Measurements from ENCODE around the gene ARMC9.

DNA sequence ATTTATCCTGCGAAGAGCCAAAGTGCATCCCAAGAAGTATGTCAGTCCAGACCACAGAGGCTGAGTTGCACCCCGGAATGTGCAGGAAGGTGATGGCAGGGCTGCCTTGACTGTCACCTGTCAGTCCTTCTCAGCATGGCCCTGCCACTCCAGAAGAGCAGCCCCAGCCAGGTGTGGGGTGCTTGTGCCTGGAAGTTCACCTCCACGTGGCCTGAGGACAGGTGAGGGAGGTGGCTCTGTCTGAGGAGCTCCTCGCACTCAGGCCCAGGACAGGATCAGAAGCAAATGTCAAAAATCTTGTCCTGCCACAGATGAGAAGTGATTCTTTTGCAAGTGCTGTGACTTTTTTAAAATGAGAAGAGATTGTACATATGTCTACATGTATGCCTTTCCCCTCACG lies 165.6 kb downstream of the ARMC9 start:
- no peak for TF ChIP-seq POLR2A (IDR thresholded peaks at IDR 0.05)
- TF ChIP-seq, protein P1, sequence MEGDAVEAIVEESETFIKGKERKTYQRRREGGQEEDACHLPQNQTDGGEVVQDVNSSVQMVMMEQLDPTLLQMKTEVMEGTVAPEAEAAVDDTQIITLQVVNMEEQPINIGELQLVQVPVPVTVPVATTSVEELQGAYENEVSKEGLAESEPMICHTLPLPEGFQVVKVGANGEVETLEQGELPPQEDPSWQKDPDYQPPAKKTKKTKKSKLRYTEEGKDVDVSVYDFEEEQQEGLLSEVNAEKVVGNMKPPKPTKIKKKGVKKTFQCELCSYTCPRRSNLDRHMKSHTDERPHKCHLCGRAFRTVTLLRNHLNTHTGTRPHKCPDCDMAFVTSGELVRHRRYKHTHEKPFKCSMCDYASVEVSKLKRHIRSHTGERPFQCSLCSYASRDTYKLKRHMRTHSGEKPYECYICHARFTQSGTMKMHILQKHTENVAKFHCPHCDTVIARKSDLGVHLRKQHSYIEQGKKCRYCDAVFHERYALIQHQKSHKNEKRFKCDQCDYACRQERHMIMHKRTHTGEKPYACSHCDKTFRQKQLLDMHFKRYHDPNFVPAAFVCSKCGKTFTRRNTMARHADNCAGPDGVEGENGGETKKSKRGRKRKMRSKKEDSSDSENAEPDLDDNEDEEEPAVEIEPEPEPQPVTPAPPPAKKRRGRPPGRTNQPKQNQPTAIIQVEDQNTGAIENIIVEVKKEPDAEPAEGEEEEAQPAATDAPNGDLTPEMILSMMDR (IDR thresholded peaks at IDR 0.05) = no peak

Measured in body of pancreas (tissue), 4 donors.